ENCODE measurements around the gene RYR1.
"Not testable (repeated sequence)": the region's sequence is repeated elsewhere in the genome, so short reads cannot be mapped to it uniquely, and the experiment has no call there.

Gene RYR1

GRCh38 chr19:38422438-38422837 lies 11.1 kb upstream of the RYR1 start:
- no peak for DNase-seq (ENCODE audit: extremely low read depth, low read depth)
- no peak for TF ChIP-seq CTCF (IDR thresholded peaks at IDR 0.05; ENCODE audit: low read depth, low read length)

GRCh38 chr19:38424272-38424671 lies 9.2 kb upstream of the RYR1 start:
- DNase-seq (ENCODE audit: extremely low read depth, low read depth), result no peak
- TF ChIP-seq CTCF (IDR thresholded peaks at IDR 0.05; ENCODE audit: low read depth, low read length), result no peak

GRCh38 chr19:38425222-38425809 lies 8.2 kb upstream of the RYR1 start:
- DNase-seq (ENCODE audit: extremely low read depth, low read depth), result no peak
- no peak for TF ChIP-seq CTCF (IDR thresholded peaks at IDR 0.05; ENCODE audit: low read depth, low read length)

- no peak for TF ChIP-seq CTCF (IDR thresholded peaks at IDR 0.05; ENCODE audit: low read depth, low read length)
- no peak for DNase-seq (ENCODE audit: extremely low read depth, low read depth)
Measured at GRCh38 chr19:38425810-38426466, 7.6 kb upstream of the RYR1 start, which contains the start of gene RASGRP4. Gene RASGRP4, minus strand, starts transcription at chr19:38426219. Its CDS starts 128 bp downstream, at chr19:38426091.

GRCh38 chr19:38427035-38427677 lies 6.3 kb upstream of the RYR1 start:
- DNase-seq (ENCODE audit: extremely low read depth, low read depth), result not testable (repeated sequence)

- no peak for DNase-seq (ENCODE audit: extremely low read depth, low read depth)
- TF ChIP-seq CTCF (IDR thresholded peaks at IDR 0.05; ENCODE audit: low read depth, low read length), result no peak
Measured at GRCh38 chr19:38429055-38429810, 4.3 kb upstream of the RYR1 start.

GRCh38 chr19:38429811-38430156 lies 3.7 kb upstream of the RYR1 start:
- no peak for TF ChIP-seq CTCF (IDR thresholded peaks at IDR 0.05; ENCODE audit: low read depth, low read length)
- DNase-seq (ENCODE audit: extremely low read depth, low read depth), result no peak
